GM10248 (cell line): ENCODE data around the gene NOPCHAP1.

ENCODE experiments used
- CTCF ChIA-PET: fragments of 300-600 bp; sonication (Branson Sonifier 250); formaldehyde crosslinking; extraction: SDS; loops from one replicate; lab custom pipeline; 2021; ENCODE audit warnings: antibody characterized with exemption; lab: Yijun Ruan, JAX
- POLR2A ChIA-PET: fragments of 350-650 bp; sonication (Branson Sonifier 250); formaldehyde crosslinking; extraction: SDS; loops from one replicate; lab custom pipeline; 2020; ENCODE audit warnings: antibody characterized with exemption; lab: Yijun Ruan, JAX
- DNase-seq: peaks from one replicate; pipeline ENCODE4 v3.0.0; 2012; ENCODE audit errors: extremely low spot score
- TF ChIP-seq, protein P1 (sequence below): IDR thresholded peaks from 2 replicates; pipeline ENCODE4 v1.5.1; 2012; ENCODE audit warnings: mild to moderate bottlenecking, low read depth; ENCODE audit errors: extremely low read depth, missing control alignments, control extremely low read depth

Gene NOPCHAP1

DNA sequence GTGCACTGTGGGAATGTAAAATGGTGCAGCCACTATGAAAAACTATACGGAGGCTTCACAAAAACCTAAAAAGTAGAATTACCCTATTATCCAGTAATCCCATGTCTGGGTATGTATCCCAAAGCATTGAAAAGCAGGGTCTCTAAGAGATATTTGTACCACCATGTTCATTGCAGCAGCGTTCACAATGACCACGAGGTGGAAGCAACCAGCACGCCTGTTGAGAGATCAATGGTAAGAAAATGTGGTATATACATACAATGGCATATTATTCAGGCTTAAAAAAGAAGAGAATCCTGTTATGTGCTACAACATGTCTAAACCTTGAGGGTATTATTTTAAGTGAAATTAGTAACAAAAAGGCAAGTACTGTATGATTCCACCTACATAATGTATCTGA lies 910 bp upstream of the NOPCHAP1 start:
- TF ChIP-seq, protein P1, sequence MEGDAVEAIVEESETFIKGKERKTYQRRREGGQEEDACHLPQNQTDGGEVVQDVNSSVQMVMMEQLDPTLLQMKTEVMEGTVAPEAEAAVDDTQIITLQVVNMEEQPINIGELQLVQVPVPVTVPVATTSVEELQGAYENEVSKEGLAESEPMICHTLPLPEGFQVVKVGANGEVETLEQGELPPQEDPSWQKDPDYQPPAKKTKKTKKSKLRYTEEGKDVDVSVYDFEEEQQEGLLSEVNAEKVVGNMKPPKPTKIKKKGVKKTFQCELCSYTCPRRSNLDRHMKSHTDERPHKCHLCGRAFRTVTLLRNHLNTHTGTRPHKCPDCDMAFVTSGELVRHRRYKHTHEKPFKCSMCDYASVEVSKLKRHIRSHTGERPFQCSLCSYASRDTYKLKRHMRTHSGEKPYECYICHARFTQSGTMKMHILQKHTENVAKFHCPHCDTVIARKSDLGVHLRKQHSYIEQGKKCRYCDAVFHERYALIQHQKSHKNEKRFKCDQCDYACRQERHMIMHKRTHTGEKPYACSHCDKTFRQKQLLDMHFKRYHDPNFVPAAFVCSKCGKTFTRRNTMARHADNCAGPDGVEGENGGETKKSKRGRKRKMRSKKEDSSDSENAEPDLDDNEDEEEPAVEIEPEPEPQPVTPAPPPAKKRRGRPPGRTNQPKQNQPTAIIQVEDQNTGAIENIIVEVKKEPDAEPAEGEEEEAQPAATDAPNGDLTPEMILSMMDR, result no peak
- CTCF ChIA-PET, result interaction anchor here (1.6 kb wide), 1 partner anchor 26 kb away, joined by 5 read pairs; no protein-coding TSS in a partner anchor
- POLR2A ChIA-PET, result no interaction called here
- no peak for DNase-seq

DNA sequence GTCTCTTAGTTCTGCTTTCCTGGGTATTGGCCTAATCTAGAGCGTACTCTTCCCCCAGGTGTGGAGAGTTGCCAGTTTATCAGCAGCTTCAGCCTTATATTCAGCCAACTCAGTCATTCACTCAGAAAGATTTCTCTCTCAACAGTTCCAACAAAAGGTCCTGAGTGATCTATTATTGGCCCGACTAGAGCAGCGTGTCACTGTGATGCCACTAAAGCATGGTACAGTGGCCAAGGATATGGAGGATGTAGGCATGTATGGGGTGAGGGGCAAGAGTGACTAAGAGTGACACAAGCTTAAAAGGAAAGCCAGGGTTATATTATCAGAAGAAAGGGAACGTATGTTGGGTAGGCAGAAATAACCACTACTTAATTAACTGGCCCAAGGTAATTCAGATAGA lies 4.8 kb downstream of the NOPCHAP1 start:
- POLR2A ChIA-PET, result no interaction called here
- TF ChIP-seq, protein P1, result no peak
- CTCF ChIA-PET, result no interaction called here
- no peak for DNase-seq

DNA sequence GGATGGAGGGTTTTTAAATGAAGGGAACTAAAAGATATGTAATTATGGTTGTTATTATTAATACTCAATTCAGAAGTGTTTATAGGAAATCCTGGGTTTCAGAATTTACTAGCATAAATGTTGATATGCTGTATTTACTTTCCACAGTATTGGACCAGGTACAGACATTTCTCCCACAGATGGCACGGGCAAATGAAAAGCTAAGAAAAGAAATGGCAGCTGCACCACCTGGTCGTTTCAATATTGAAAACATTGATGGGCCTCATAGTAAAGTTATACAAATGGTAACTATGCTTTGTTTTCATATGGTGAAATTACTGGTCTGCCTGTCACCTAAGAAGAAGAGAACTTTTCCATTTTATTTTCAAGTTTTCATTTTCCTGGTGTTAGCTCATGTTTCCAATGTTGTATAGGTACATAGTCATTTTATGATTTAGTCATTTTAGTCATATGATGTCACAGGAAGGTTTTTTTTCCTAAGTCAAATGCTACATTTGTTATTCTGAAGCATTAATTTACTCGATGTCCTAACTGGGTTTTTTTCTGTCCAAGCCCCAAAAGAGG lies 5.5 kb downstream of the NOPCHAP1 start:
- ChIA-PET POLR2A (no interaction called here), CTCF (interaction anchor here (0.8 kb wide), 1 partner anchor 12 kb away, joined by 4 read pairs; no protein-coding TSS in a partner anchor)
- DNase-seq, result no peak
- TF ChIP-seq, protein P1, result no peak

DNA sequence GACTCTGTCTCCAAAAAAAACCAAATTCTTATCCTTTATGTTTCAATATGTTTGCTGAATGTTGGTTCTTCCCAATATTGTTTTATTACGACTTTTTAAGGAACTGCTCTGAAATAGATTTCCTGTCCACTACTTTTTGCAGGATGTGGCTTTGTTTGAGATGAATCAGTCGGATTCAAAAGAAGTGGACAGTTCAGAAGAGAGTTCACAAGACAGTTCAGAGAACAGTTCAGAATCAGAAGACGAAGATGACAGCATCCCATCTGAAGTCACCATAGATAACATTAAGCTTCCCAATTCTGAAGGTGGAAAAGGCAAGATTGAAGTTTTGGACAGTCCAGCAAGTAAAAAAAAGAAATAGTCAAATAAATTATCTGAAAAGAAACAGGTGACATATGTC lies 8.2 kb downstream of the NOPCHAP1 start:
- ChIA-PET CTCF (no interaction called here), POLR2A (no interaction called here)
- TF ChIP-seq, protein P1, result no peak
- DNase-seq, result no peak

DNA sequence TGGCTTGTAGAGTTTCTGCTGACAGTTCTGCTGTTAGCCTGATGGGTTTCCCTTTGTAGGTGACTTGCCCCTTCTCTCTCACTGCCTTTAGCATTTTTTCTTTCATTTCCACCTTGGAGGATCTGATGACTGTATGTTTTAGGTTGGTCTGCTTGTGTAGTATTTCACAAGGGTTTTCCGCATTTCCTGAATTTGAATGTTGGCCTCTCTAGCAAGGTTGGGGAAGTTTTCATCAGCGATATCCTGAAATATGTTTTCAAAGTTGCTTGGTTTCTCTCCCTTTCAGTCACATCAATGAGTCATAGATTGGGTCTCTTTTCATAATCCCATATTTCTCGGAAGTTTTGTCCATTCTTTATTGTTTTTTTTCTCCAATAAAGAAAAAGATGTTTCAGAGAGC lies 11.4 kb downstream of the NOPCHAP1 start:
- TF ChIP-seq, protein P1, result no peak
- ChIA-PET POLR2A (no interaction called here), CTCF (interaction anchor here (1.2 to 1.6 kb wide), 2 partner anchors 16 to 33 kb away, joined by 3 read pairs; no protein-coding TSS in a partner anchor)
- DNase-seq, result no peak

DNA sequence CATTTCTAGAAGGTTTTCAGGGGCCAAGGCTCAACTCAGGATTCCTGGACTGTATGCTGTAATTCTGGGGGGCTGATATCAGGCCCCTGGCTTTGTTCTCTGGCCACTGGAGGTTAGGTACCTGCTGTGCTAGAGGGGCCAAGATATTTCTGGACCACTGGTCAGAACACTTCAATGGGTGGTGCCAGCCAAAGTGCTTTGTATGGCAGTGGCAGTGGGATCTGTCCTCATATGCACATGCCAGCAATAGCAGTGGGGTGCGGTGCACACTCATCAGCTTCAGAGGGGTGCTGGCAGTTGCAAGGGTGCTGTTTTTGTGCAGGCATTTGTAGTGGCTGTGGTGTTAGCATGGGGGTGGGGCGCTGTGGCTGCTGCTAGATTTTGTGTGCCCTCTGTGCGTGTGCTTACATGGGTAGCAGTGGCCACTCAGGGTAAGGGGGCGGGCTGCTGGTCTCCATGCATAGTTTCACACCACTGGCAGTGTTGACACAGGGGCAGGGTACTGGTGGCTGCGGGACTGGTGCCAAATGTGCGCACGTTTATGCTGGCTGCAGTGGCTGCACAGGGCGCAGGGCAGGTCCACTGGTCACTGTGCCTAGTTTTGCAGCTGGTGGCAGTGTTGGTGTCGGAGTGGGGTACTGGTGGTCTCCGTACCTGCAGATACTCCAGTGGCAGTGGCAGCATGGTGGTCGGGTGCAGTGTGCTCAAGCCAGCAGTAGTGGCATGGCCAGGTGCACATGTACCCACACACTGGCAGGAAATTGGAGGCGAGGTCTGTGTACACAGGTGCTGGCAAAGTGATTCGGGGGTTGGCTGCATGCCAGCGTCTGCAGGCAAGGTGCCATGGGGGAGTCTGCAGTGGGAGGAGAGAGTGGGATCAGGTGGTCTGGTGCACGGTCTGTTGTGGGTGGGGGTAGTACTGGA lies 12.6 kb downstream of the NOPCHAP1 start:
- DNase-seq, result no peak
- TF ChIP-seq, protein P1, result no peak
- POLR2A ChIA-PET, result no interaction called here
- CTCF ChIA-PET, result interaction anchor here (1.6 kb wide), 1 partner anchor 32 kb away, joined by 3 read pairs; no protein-coding TSS in a partner anchor
